Peyer's patch (tissue), 4 donors: ENCODE data around the gene DAB1. TPM values are rescaled to one million over a fixed set of nuclear protein-coding genes. Genes with fewer than 3 reads are reported as not detected.

Experiments
- DNase-seq, 3 donors: peaks; one replicate each; pipeline ENCODE4 v3.0.0-alpha.2; 2017 to 2019
- H3K27ac ChIP-seq, 4 donors: fragments of 200-600 bp; sonication (generic); one replicate each; pipeline ENCODE4 v1.5.1; 2016 to 2019
- H3K27me3 ChIP-seq, 2 donors: fragments of 200-600 bp; sonication (generic); one replicate each; pipeline ENCODE4 v1.5.1; 2019
- H3K36me3 ChIP-seq, 3 donors: fragments of 200-600 bp; sonication (generic); one replicate each; pipeline ENCODE4 v1.5.1; 2016 to 2019
- H3K4me1 ChIP-seq, 4 donors: fragments of 200-600 bp; sonication (generic); one replicate each; pipeline ENCODE4 v1.5.1; 2016 to 2019
- H3K4me3 ChIP-seq, 4 donors: fragments of 200-600 bp; sonication (generic); 1 replicate in 3 of 4; 2 replicates in 1 of 4; pipeline ENCODE4 v1.5.1; 2016 to 2019; ENCODE audit warnings: mild to moderate bottlenecking in 1 of 4
- H3K9me3 ChIP-seq, 4 donors: fragments of 200-600 bp; sonication (generic); one replicate each; pipeline ENCODE4 v1.5.1; 2016 to 2019; ENCODE audit warnings: mild to moderate bottlenecking in 1 of 4
- CTCF ChIP-seq, 6 experiments: fragments of 450-650 bp in 4 of 6; fragments of 200-600 bp in 2 of 6; sonication (generic) in 1 of 6; IDR thresholded peaks; one replicate each; pipeline ENCODE4 v1.5.1; 2017 to 2019; ENCODE audit warnings: antibody characterized with exemption in 6 of 6, mild to moderate bottlenecking in 3 of 6, moderate library complexity in 1 of 6
- POLR2A ChIP-seq, 2 donors: fragments of 450-650 bp; IDR thresholded peaks; one replicate each; pipeline ENCODE4 v1.5.1; 2017; ENCODE audit warnings: antibody characterized with exemption in 2 of 2, mild to moderate bottlenecking in 2 of 2, moderate library complexity in 2 of 2
- total RNA-seq, 4 donors: library from RNA; depleted of rRNA; stranded (reverse); fragments of >200 nt; gene quantifications; one replicate each; pipeline ENCODE4 v1.1.0, GENCODE V29; 2016

The DAB1 gene
- total RNA-seq, 4 donors from 2014 or later: 4.1 to 75.3 (median 63.9) TPM

- H3K4me3 ChIP-seq: no peak overlapping the region
- no peaks in the 10 kb centered on the region for H3K27me3 ChIP-seq
- H3K9me3 ChIP-seq: no peaks in the 10 kb centered on the region
- H3K4me1 ChIP-seq: no peaks in the 10 kb centered on the region
- no peak overlapping the region for H3K27ac ChIP-seq
- H3K36me3 ChIP-seq: no peaks in the 10 kb centered on the region
- no peak for TF ChIP-seq POLR2A (IDR thresholded peaks at IDR 0.05)
- no peak for DNase-seq
Measured at GRCh38 chr1:57003398-57004139, 420.3 kb downstream of the DAB1 start.

- no peak for DNase-seq
- Histone ChIP-seq H3K4me3 (no peak overlapping the region), H3K27me3 (no peaks in the 10 kb centered on the region), H3K9me3 (no peaks in the 10 kb centered on the region), H3K4me1 (no peaks in the 10 kb centered on the region), H3K36me3 (no peaks in the 10 kb centered on the region), H3K27ac (no peak overlapping the region)
- TF ChIP-seq POLR2A (IDR thresholded peaks at IDR 0.05) (no peak), CTCF (IDR thresholded peaks at IDR 0.05) (no peak)
Measured at GRCh38 chr1:56995414-56996100, 428.3 kb downstream of the DAB1 start.

- H3K27ac ChIP-seq: no peak overlapping the region
- DNase-seq: no peak
- no peaks in the 10 kb centered on the region for H3K36me3 ChIP-seq
- no peaks in the 10 kb centered on the region for H3K4me1 ChIP-seq
- TF ChIP-seq CTCF (IDR thresholded peaks at IDR 0.05): no peak
- TF ChIP-seq POLR2A (IDR thresholded peaks at IDR 0.05): no peak
- H3K27me3 ChIP-seq: no peaks in the 10 kb centered on the region
- H3K4me3 ChIP-seq: no peak overlapping the region
- no peaks in the 10 kb centered on the region for H3K9me3 ChIP-seq
Measured at GRCh38 chr1:56993475-56993874, 430.4 kb downstream of the DAB1 start.

GRCh38 chr1:56992318-56993125 lies 431.3 kb downstream of the DAB1 start:
- no peak overlapping the region for H3K27ac ChIP-seq
- no peak for DNase-seq
- no peaks in the 10 kb centered on the region for H3K27me3 ChIP-seq
- no peaks in the 10 kb centered on the region for H3K4me1 ChIP-seq
- no peaks in the 10 kb centered on the region for H3K36me3 ChIP-seq
- TF ChIP-seq POLR2A (IDR thresholded peaks at IDR 0.05) (no peak), CTCF (IDR thresholded peaks at IDR 0.05) (no peak)
- H3K4me3 ChIP-seq: no peak overlapping the region
- no peaks in the 10 kb centered on the region for H3K9me3 ChIP-seq

- TF ChIP-seq CTCF (IDR thresholded peaks at IDR 0.05): no peak
- no peak for TF ChIP-seq POLR2A (IDR thresholded peaks at IDR 0.05)
- Histone ChIP-seq H3K4me1 (no peaks in the 10 kb centered on the region), H3K9me3 (no peaks in the 10 kb centered on the region), H3K36me3 (no peaks in the 10 kb centered on the region), H3K27me3 (no peaks in the 10 kb centered on the region), H3K4me3 (no peak overlapping the region), H3K27ac (no peak overlapping the region)
- DNase-seq: no peak
Measured at GRCh38 chr1:56991576-56991975, 432.3 kb downstream of the DAB1 start.

- no peaks in the 10 kb centered on the region for H3K27me3 ChIP-seq
- H3K9me3 ChIP-seq: no peaks in the 10 kb centered on the region
- no peak overlapping the region for H3K27ac ChIP-seq
- H3K4me1 ChIP-seq: no peaks in the 10 kb centered on the region
- no peak overlapping the region for H3K4me3 ChIP-seq
- no peaks in the 10 kb centered on the region for H3K36me3 ChIP-seq
- TF ChIP-seq CTCF (IDR thresholded peaks at IDR 0.05) (no peak), POLR2A (IDR thresholded peaks at IDR 0.05) (no peak)
- DNase-seq: no peak
Measured at GRCh38 chr1:56986397-56986796, 437.5 kb downstream of the DAB1 start.
